22Rv1 (cell line): ENCODE results near the gene F5.

Source experiments
- H3K27ac ChIP-seq: fragments of 450-650 bp; 2 replicates; pipeline ENCODE4 v1.5.1; 2017
- ZFX ChIP-seq: fragments of 450-650 bp; IDR thresholded peaks from 2 replicates; pipeline ENCODE4 v1.6.1; 2017; ENCODE audit warnings: antibody characterized with exemption, borderline replicate concordance
- TF ChIP-seq, protein P1 (sequence below): fragments of 450-650 bp; IDR thresholded peaks from 2 replicates; pipeline ENCODE4 v1.5.1; 2017; ENCODE audit warnings: mild to moderate bottlenecking

The F5 gene

DNA sequence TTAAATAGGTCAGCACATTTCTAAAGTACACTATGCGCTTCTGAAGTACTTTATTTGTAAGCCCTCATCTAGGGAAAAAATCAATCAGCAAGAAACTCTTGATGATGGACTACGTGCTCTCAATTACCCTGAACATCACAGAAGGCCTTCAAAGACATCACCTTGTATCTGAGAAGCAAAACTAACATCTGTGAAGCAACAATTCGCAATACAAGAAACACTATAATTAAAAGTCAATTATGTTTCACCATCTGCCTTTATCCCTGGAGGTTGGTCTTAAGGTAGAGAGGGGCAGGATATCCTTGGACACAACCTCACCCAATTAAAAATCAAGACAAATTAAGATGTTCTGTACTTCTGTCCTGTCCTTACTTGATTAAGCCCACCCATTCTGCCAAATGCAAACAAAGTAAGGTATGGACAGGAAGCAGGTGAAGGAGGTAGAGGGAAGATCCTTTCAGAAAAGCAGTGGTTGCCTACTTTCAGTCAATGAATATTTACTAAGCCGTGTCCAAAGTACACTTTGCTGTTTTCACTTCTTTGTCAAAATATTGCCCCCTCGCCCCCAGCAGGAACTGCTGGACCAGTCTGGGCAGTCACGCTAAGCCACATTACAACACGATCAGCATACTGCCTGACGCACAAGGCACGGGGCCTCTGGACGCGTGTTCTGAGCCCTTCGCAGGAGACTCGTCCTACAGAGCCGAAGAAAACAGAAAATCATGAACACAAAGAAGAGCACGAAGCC, 101.4 kb downstream of the F5 start:
- peak overlapping the region; percentile 80 for H3K27ac ChIP-seq
- TF ChIP-seq, protein P1, sequence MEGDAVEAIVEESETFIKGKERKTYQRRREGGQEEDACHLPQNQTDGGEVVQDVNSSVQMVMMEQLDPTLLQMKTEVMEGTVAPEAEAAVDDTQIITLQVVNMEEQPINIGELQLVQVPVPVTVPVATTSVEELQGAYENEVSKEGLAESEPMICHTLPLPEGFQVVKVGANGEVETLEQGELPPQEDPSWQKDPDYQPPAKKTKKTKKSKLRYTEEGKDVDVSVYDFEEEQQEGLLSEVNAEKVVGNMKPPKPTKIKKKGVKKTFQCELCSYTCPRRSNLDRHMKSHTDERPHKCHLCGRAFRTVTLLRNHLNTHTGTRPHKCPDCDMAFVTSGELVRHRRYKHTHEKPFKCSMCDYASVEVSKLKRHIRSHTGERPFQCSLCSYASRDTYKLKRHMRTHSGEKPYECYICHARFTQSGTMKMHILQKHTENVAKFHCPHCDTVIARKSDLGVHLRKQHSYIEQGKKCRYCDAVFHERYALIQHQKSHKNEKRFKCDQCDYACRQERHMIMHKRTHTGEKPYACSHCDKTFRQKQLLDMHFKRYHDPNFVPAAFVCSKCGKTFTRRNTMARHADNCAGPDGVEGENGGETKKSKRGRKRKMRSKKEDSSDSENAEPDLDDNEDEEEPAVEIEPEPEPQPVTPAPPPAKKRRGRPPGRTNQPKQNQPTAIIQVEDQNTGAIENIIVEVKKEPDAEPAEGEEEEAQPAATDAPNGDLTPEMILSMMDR = no peak
- no peak for TF ChIP-seq ZFX

DNA sequence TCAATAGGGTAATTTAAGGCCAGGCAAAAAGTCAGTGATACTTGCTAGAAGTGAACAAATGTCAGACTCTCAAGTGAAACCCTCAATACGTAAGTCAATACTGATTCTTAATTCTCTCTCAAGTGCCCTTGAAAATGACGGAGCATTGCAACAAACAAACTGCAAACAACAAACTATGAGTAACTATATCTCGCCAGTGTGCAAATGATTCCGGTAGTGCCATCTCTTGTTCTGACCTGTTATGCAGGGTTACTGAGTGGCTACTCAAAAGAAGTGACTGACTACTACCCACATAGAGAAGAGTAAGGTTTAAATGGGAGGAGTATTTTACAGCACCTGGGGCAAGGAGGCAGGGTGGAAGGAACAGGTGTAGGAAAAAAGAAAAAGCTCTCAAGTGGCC, 102.2 kb downstream of the F5 start:
- TF ChIP-seq ZFX = no peak
- TF ChIP-seq, protein P1 = no peak
- no peak overlapping the region for H3K27ac ChIP-seq

DNA sequence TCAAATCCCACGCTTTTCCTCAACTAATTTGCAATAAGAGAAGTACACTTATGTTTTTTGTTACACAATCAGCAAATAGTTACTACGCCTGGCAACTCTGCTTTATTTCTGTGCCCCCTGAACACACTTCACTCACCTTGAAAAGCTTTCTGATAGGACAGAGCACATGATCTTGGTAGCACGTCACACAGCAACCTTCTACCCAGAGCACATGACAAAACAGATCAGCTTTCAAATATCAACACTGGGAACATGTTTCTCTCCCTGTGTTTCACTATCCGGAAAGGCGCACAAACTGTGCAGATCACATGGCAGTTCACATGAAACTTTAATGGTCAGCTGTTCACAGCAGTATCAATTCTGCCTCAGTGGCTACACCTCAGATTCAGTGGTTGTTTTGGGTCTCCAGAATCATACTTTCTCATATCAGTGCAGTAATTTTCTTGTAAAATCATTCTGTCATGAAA, 102.7 kb downstream of the F5 start:
- TF ChIP-seq, protein P1 = no peak
- TF ChIP-seq ZFX = no peak
- H3K27ac ChIP-seq = no peak overlapping the region

DNA sequence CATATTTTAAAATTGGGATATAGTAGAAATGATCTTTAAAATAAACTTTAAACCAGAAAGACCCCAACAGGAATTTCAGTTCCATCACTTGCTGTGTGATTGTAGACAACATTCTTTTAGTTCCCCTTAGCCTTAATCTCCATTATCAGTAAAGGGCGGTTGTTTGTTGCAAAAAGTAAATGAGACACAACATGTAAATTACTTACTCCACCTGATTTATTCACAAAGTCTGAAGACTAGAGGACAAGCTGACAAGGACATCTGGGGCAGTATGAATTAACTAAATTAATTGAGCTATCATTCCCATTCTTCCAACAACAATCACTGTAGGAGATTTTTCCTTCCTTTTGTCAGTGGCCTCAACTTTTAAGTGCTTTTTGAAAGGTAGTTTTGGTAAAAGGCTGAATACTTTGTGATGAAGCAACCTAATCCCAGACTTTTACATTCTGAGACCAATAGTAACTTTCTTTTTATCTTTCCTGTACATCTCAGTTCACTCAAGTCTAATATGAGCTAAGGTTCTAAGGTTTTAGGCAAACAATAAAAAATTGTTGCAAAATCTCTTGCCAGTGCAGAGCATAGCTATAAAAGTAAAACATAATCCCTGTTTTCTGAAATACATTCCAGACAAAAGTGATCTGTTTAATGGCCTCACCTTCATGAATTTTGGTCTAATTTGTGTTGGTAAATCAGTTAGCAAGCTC, 106.8 kb downstream of the F5 start:
- TF ChIP-seq, protein P1 = no peak
- TF ChIP-seq ZFX = no peak
- no peak overlapping the region for H3K27ac ChIP-seq

DNA sequence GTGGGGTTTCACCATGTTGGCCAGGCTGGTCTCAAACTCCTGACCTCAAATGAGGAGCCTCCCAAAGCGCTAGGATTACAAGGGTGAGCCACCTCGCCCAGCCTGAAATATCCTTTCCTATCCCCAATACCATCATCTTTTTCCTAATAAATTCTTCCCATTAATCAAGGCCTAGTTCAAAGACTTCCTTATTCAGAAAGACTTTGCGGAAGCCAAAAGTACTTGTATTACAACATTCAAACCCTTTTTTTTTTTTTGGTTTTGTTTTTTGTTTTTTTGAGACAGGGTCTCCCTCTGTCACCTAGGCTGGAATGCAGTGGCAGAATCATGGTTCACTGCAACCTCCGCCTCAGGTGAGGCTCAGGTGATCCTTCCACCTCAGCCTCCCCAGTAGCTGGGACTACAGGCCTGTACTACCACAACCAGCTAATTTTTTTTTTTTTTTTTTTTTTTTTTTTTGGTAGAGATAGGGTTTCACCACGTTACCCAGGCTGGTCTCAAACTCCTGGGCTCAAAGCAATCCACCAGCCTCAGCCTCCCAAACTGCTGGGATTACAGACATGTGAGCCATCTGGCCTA, 108.1 kb downstream of the F5 start:
- TF ChIP-seq, protein P1 = no peak
- TF ChIP-seq ZFX = no peak
- H3K27ac ChIP-seq = no peak overlapping the region

DNA sequence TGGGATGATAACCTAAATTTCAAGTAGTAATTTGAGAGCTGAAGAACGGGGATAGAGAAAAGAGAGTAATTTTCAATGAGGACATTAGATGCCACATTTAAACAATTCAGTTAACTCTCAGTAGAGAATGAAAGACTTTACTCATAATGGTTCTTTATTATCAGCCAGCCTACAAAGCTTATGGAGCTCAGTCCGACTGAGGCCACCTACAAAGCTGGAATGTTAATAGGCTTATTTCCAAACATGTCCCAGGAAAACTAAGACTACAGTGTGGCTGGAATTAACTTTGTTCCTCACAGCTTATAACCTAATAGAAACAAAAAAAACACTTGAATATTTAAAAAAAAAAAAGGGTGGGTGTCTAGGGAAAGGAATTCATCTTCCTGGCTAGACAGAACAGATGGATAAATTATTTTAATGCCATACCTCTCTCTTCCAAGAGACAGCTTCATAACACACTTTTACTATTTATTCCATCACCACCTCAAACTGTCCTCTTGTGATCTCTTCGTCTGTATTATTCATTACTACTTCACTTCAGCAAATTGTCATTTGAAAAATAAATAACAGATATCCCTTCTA, 110.4 kb downstream of the F5 start:
- H3K27ac ChIP-seq = no peak overlapping the region
- no peak for TF ChIP-seq ZFX
- TF ChIP-seq, protein P1 = no peak
